ENCODE data around the gene CAMK2N1.

The CAMK2N1 gene

DNA sequence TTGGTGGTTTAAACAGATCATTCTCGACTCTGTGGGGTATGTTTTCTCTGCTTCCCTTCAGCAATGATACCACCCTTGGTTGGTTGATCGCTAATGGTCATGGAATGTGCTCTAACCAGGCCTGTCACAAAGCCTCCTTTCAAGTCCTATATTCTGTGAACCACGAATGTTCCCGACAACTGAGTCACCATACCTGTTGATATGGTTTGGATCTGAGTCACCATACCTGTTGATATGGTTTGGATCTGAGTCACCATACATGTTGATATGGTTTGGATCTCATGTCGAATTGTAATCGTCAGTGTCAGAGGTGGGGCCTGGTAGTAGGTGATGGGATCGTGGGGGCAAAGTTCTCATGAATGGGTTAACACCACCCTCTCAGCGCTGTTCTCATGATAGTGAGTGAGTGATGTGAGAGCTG lies 10.2 kb upstream of the CAMK2N1 start:
- TF ChIP-seq, protein P1, sequence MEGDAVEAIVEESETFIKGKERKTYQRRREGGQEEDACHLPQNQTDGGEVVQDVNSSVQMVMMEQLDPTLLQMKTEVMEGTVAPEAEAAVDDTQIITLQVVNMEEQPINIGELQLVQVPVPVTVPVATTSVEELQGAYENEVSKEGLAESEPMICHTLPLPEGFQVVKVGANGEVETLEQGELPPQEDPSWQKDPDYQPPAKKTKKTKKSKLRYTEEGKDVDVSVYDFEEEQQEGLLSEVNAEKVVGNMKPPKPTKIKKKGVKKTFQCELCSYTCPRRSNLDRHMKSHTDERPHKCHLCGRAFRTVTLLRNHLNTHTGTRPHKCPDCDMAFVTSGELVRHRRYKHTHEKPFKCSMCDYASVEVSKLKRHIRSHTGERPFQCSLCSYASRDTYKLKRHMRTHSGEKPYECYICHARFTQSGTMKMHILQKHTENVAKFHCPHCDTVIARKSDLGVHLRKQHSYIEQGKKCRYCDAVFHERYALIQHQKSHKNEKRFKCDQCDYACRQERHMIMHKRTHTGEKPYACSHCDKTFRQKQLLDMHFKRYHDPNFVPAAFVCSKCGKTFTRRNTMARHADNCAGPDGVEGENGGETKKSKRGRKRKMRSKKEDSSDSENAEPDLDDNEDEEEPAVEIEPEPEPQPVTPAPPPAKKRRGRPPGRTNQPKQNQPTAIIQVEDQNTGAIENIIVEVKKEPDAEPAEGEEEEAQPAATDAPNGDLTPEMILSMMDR (conservative IDR thresholded peaks at IDR 0.05; ENCODE audit: low read depth, low read length) = no peak
- H3K4me3 ChIP-seq (ENCODE audit: low read length) = no peak overlapping the region
- no peak for DNase-seq (ENCODE audit: low read depth)

DNA sequence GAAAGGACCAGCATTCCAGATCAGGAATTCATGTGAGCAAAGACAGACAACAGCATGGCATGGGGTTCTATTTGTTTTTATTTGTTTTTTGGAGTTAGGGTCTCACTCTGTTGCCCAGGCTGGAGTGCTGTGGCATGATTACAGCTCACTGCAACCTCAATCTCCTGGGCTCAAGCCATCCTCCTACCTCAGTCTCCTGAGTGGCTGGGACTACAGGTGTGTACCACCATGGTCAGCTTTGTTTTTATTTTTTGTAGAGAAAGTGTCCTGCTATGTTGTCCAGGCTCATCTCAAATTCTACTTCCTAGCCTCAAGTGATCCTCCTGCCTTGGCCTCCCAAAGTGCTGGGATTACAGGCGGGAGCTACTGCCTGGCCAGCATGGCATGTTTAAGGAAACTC lies 9.7 kb upstream of the CAMK2N1 start:
- H3K4me3 ChIP-seq (ENCODE audit: low read length) = no peak overlapping the region
- DNase-seq (ENCODE audit: low read depth) = no peak
- TF ChIP-seq, protein P1 (conservative IDR thresholded peaks at IDR 0.05; ENCODE audit: low read depth, low read length) = no peak

DNA sequence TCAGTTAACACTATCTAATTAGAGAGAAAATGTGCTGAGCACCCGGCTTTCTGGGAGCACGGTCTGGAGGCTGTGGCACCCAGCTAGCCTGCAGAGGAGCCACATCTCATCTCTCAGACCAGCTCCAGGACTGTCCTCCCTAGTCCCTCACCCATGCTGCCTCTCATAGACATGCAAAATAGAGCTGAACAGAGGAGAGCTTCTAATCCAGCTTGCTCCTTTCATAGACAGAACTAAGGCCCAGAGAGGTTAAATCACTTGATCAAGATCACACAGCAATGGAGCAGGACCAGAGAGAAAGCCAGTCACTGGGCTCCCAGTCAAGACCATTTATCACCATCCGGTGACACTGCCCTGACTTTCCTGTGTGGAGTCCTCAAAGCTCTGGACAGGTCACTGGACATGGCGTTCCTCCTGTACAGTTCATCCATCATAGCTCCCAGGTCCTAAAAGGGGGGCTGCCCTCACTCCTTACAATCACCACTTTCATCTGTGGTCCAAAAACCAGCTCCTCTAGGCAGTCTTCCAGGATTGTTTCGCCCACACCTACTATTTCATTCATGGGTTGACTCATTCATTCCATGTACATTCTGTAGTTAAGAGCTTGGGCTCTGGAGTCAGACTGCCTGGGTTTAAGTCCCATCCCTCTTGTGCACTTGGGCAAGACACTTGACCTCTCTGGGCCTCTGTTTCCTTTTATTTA lies 8.8 kb upstream of the CAMK2N1 start:
- TF ChIP-seq, protein P1 (conservative IDR thresholded peaks at IDR 0.05; ENCODE audit: low read depth, low read length) = no peak
- no peak for DNase-seq (ENCODE audit: low read depth)
- no peak overlapping the region for H3K4me3 ChIP-seq (ENCODE audit: low read length)

DNA sequence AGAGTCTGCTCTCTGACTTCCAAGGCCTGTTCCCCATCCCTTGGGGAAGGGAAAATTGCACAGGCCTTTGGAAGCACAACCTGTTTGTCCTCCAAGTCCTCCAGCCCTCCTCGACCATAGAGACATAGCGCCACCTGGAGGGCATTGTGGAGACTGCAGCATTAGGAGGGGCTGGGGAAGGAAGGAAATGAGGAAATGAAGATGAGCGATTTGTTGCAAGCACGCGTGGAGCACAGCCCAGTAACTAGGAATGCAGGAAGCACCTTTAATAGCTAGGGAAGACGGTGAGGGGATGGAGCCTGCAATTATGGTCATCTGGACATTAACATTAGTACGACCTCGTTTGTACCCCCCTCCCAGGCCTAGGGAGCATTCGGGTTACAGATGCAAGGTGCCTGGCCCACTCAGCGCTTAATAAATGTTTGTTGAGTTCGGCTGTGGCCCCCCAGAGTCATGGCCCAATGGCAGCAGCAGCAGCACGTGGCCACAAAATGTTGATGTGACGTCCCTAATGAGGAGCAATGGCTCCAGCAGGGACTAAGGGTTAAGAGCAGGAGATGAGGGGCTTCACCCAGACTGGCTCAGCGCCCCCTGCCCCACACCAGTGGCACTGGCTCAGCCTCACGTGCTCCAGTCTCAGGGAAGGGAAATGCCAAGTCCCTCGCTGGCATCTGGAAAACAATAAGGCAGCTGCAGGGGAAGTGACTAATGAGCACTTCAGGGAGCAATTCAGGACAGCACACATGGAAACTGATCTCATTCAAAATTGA lies 8.0 kb upstream of the CAMK2N1 start:
- no peak for DNase-seq (ENCODE audit: low read depth)
- H3K4me3 ChIP-seq (ENCODE audit: low read length) = no peak overlapping the region
- TF ChIP-seq, protein P1 (conservative IDR thresholded peaks at IDR 0.05; ENCODE audit: low read depth, low read length) = peak; percentile 99

DNA sequence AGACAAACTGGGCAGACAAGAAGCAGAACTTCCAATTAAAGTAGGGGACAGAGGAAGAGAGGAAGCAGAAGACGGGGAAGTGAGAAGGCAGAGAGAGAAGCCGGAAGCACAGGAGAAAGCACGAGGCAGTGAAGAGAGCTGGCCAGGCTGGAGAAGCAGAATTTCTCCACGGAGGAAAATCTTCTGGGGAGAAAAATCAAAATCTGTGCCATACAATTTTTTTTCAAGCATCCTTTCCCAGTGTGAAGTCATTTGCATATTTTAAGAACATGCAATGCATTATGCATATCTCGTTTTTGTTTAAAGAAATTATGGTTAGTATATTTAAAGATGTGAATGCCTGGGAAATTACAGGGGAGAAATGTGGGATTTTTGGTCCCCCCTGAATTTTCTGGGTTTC lies 7.3 kb upstream of the CAMK2N1 start:
- TF ChIP-seq, protein P1 (conservative IDR thresholded peaks at IDR 0.05; ENCODE audit: low read depth, low read length) = no peak
- no peak for DNase-seq (ENCODE audit: low read depth)
- H3K4me3 ChIP-seq (ENCODE audit: low read length) = no peak overlapping the region

DNA sequence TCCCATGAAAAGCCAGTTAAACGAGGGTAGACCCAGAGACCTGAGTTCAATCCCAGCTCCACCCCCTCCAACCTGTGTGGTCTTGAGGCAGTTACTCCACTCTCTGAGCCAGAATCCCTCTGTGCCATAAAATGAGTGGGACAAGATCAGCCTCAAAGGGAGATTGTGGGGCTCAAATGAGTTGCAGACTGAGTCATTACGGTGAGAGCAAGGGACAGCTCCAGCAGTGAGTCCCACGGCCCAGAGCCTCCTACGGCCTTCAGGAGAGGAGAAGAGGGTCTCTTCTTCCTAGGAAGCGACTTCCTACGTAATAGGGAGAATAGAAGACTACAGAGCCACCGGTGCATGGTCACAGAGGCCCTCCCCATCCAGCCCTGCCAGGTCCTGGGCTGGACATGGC lies 6.7 kb upstream of the CAMK2N1 start:
- TF ChIP-seq, protein P1 (conservative IDR thresholded peaks at IDR 0.05; ENCODE audit: low read depth, low read length) = no peak
- H3K4me3 ChIP-seq (ENCODE audit: low read length) = no peak overlapping the region
- DNase-seq (ENCODE audit: low read depth) = no peak

DNA sequence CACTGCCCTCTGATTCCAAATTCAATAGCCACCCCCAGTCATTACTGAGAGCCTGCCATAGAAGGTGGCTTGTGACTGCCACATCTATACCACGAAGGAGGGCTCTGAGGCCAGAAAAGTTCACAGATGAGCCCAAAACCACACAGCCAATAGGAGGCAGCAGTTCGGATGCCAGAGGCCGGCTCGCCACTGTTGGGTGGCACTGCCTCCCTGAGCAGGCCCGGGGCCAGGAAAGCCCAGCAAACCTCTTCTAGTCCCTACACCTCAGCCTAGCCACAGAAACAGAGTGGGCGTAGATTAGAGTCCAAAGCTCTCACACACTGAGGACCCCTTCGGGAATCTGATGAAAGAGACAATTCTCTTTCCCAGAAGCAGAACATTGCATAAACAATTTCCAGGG lies 5.9 kb upstream of the CAMK2N1 start:
- no peak for DNase-seq (ENCODE audit: low read depth)
- TF ChIP-seq, protein P1 (conservative IDR thresholded peaks at IDR 0.05; ENCODE audit: low read depth, low read length) = no peak
- H3K4me3 ChIP-seq (ENCODE audit: low read length) = no peak overlapping the region

Data from retinal pigment epithelial cell (primary cell).